Stimulated activated CD4-positive, alpha-beta T cell treated with anti-CD3 and anti-CD28 coated beads, Interleukin-2, amount 100 ng/mL, for 24 hours (primary cell): ENCODE measurements around the gene RBM20.
"Not testable (repeated sequence)": the region's sequence is repeated elsewhere in the genome, so short reads cannot be mapped to it uniquely, and the experiment has no call there.

Source experiments
- DNase-seq, 2 donors: peaks; one replicate each; pipeline ENCODE4 v3.0.0-alpha.2; 2020

The RBM20 gene

DNA sequence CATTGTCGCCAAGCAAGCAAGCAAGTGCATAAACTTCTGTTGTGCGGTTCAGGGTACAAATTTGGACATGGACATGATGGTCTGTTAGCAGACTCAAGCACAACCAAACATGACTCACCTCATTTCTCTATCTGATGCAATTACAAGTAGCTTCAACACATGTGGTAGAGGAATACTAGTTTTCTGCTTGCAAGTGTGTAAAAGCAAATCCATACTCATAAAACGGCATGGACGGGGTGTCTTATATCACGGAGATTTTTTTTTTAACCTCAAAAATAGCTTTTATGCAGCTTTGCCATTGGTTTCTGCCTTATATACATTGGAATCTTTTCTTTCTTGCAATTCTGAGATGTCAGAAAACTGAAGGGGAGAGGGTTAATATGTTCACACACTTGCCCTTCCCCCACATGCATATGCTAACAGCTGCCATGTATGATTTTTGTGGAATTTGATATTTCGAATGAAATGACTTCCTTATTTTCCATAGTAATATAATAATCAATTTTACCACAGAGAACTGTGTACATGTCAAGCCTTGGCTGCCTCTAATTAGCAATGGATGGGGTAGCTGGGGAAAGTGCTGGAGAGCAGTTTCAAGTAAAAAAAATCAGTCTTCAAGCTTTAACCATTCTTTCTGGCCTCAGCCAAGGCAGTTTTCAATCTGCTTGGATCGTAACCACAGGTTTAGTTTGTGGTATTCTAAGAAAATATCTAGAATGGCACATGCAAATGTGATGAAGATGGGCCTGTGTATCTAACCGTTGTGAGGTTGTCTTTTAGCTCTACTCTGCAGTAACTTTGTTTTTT lies 121.6 kb downstream of the RBM20 start:
- DNase-seq: no peak

DNA sequence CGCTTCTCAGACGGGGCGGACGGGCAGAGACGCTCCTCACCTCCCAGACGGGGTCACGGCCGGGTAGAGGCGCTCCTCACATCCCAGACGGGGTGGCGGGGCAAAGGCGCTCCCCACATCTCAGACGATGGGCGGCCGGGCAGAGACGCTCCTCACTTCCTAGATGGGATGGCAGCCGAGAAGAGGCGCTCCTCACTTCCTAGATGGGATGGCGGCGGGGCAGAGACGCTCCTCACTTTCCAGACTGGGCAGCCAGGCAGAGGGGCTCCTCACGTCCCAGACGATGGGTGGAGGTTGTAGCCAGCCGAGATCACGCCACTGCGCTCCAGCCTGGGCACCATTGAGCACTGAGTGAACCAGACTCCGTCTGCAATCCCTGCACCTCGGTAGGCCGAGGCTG lies 123.5 kb downstream of the RBM20 start:
- not testable (repeated sequence) for DNase-seq

DNA sequence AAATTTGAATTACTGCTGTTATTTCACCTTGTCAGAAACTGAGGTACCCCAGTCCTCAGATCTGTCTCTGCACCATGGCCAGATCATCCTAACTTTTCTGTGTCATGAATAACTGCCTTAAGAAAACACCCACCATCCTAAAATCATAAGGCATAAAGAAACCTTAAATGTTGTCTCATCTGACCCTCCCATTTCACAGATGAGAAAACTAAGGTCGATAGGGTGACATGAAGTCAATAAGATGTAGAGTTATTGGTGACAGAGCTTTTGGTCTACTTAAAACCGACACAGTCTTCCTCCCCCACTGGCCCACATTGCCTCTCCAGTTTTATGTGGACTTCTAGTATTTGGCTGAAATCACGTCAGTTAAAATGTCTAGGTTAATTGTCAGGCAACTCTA lies 126.1 kb downstream of the RBM20 start:
- no peak for DNase-seq

DNA sequence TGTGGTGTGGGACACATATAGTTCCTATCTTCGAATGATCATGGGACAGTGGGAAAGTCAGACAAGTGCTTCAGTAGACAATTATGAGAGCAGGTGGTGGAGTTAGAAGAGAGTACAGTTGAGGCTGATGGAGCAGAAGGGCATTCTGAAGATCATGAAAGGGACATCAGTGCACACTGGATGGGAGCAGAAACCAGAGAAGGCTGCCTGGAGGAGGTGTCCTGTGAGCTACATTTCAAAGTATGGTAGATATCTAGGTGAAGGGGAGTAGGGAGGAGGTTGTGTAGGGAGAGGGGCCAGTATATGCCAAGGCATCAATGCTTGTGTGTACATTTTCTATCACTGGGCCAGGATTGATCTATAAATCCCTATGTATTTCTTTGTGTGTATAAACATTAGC lies 127.3 kb downstream of the RBM20 start:
- DNase-seq: no peak

DNA sequence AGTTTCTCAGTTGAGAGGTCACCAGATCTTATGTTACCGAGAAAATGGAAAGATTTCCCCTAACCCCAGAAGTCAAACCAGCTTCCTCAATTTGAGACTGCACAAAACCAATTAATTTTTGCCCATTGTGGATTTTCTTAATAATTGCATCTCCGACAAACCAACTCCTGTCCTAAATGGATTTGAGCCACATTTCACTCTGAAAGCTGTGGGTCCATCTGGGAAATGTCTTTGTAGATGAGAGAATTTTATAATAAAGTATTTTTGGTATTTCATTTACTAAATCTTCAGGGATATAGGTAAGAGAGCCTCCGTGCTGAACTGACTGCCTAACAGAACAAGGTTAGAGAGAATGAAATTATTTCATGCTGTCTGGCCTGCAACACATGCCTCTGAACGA lies 127.9 kb downstream of the RBM20 start:
- DNase-seq: no peak

DNA sequence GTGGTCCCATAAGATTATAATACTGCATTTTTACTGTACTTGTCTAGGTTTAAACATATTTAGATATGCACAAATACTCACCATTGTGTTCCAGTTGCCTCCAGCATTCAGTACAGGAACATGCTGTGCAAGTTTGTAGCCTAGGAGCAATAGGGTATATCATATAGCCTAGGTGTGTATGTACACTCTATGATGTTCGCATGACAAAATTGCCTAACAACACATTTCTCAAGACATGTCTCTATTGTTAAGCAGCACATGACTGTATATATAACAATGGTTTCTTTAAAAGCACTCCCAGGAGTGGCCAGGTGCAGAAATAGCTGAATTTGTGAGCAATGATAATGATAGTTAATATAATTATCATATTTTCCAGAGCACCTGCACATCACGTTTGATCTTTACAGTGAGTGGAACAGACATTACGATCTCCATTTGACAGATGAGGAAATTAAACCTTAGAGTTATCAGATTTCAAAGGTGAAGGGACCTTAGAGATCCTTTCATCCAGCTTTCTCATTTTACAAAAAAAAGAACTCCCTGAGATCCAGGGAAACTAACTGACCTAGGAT lies 128.4 kb downstream of the RBM20 start:
- no peak for DNase-seq

DNA sequence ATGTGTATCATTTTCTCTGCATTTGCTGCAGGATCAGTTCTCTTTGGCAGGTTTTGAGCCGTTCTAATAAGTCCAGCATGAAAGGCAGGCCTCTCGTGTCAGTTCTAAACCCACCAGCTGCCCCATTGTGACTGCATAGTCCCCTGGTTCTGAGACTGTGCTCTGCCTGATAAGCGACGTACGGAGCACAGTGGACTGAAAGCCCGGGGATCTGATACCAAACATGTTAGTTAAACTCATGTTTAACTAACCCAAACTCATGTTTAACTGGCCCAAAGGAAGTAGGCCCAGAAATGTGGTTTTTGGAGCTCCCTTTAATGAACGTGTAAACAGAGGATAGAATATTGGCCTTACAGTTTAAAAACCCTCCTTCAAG lies 129.5 kb downstream of the RBM20 start:
- DNase-seq: no peak

DNA sequence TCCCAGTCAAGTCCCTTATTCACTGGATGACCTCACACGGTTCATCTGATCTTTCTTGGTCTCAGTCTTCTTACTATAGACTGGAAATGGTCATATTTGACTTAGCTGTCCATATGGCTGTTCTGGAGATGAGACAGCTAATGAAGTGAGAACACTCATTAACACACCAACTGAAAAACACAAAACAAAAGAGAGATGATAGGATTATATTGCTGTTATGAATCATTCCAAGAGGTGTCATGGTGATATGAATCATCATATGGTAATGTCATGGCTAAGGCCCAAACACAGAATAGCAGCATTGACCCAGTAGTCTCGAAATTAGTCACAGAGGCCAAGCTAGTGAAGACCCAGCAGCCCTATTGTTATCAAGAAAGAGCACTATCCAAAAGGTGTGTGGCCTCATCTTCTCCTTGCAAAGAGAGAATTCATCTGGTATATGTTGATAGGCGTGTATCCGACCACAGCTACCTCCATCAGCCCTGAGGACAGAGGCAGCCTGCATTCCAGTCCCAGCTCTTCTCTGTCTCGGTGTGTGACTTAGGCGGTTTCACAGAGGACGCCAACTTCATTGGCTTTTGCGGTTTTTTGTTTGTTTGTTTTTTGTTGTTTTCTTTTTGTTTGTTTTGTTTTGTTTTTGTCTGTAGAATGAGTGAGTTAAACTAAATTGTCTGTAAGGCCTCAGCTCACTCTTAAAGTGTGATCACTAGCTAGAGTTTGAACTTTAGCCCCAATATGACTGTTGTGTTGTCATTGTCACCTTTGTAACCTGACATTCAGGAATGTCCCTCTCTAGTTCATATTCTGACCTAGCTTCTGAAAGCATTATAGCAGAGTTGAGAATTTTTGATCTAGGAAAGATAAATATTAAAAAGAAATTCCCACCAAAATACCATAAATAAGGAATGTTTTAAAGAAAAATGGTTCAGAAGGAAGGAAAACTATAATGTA lies 130.2 kb downstream of the RBM20 start:
- peak; percentile 33 to 45 for DNase-seq

DNA sequence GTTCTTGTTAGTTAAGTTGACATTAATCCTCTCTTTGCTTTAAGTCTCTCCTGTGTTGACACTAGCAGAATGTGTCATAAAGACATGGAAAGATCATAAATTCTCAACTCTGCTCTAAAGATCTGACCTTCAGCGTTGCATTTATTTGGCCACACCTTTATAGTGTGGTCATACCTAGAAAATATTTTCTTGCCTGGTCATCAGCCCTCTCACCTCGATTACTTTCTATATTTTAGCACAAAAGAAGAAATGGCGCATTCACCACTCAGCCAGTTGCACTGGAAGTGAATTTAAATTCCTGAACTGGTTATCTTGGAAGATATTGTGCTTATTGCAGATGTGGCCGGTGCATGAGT lies 130.9 kb downstream of the RBM20 start:
- DNase-seq: no peak

DNA sequence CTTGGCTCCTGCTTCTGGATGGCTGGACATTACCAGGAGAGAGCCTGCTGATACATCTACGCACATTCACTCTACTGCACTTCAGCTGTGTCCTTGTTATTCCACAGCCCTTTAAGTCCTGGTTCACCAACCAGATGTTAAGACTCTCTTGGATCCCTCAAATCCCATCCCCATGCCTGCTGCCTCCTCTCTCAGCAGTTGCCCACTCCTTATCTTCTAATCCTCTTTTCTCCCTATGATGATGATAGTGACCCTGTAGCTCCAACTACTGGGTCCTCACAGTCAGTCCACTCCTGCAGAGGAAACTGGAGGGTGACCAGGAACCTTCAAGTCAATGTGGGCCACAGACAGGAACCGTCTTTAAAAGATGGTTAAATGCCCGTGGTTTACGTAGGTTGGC lies 131.3 kb downstream of the RBM20 start:
- DNase-seq: no peak

DNA sequence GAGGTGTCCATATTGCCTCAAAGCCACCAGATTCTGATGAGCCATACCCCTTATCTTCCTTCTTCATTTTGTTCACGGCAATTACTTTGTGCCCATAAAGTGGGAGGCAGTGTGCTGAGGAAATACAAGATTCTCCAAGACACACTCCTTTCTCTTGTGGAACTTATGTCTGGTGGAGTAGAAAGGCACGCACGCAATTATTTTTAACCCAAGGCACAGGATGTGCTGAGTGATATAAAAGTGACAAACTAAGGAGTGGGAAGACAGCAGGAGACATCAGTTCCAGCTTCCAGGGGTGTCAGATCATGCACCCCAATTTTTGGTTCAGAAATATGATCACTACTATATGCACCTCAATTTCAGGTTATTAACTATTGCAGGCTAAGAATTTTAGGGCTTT lies 132.9 kb downstream of the RBM20 start:
- no peak for DNase-seq

DNA sequence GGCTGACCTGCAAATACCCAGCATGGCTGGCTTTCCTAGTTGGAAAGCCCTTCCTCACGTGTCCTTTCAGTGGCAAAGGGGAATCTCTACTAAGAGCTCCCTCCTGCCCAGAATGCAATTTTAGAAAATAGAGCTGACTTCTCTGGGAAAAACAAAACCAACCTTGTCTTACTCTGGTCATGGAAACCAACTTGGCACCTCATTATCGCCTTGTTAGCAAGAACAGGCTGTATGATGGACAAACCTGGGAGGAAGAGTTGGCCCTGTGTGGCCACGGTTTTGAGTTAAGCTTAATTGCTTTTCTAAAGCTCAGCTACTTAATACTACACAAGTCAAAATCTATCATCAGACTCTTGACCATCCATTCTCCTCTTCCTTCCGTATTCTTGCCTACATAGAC lies 133.5 kb downstream of the RBM20 start:
- no peak for DNase-seq

DNA sequence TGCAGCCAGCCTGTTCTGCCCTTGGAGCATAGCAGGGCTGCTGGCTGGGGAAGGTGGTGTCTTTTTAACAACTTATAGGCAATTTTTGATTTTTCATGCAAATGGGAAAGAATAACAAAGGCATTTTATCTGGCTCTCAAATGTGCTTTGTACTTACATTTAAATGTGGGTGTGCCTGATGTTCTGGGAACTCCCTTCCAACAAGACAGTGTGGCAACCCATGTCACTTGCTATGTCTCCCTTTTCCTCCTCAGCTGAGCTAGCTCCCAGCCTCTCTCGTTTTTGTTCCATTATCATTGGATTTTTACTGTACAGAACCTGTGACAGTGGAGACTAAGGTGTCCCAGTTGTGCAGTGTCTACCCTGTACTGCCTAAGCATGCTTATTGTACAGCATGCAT lies 134.1 kb downstream of the RBM20 start:
- DNase-seq: no peak

DNA sequence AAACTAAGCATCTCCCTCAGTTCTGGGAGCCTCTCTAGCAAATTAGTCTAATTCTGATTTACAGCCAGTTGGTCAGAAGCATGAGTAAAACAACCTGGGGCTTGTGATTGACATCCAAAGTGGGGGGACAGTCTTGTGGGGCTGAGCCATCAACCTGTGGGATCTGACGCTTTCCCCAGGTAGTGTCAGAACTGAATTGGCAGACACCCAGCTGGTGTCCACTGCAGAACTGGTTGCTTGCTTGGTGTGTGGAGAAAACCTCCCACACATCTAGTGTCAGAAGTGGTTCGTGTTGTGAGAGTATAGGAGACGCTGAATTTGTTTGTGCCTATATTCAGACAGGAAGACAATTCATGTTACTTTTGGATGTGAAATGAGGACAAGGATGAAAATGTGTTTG lies 135.4 kb downstream of the RBM20 start:
- DNase-seq: no peak

DNA sequence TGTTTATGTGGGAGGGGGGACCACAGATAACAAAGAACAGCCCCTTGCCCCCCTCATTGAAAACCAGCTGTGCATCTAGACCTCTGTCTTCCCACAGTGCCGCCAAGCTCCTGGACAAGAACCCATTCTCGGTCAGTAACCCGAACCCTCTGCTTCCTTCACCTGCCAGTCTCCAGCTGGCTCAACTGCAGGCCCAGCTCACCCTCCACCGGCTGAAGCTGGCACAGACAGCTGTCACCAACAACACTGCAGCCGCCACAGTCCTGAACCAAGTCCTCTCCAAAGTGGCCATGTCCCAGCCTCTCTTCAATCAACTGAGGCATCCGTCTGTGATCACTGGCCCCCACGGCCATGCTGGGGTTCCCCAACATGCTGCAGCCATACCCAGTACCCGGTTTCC lies 136.6 kb downstream of the RBM20 start:
- DNase-seq: no peak

DNA sequence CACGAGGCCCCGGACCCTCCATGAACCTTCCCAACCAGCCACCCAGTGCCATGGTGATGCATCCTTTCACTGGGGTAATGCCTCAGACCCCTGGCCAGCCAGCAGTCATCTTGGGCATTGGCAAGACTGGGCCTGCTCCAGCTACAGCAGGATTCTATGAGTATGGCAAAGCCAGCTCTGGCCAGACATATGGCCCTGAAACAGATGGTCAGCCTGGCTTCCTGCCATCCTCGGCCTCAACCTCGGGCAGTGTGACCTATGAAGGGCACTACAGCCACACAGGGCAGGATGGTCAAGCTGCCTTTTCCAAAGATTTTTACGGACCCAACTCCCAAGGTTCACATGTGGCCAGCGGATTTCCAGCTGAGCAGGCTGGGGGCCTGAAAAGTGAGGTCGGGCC lies 137.0 kb downstream of the RBM20 start:
- no peak for DNase-seq

DNA sequence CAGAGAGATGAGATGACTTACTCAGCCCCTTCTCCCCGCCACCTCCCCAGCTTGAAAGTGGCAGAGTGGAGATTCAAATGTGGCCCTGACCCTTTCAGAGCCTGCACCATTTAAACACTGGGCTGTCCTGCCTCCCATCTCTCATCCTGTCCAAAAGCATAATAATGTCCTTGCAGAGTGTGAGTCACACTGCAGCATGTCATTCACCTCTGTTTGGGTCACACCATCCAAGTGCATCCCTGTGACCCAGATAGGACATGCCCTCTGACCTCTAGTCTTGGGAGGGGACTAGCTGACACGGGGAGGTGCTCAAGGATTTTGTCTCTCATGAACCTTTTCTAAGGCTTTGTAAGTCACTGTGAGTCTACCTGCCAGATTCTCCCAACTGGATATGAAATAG lies 138.5 kb downstream of the RBM20 start:
- DNase-seq: no peak

DNA sequence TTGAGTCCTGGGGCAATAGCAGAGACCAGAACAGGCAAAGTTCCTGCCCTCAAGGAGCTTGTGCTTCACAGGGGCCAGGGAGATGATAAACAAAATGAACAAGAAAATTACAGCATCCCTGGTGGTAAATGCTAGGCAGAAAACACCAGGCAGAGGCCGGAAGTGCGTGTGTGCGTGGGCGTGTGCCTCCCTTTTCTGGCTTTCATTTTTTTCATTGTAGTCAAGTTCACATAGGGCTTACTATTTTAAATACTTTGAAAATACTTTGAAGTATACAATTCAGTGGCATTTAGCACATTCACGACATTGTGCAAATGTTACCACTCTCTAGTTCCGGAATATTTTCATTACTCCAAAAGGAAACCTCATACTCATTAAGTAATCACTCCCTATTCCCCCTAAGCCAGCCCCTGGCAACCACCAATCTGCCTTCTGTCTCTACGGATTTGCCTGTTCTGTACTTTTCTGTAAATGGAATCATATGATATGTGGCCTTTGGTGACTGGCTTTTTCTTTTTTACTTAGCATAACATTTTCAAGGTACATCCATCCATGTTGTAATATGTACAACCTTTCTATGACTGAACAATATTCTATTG lies 139.5 kb downstream of the RBM20 start:
- DNase-seq: peak; percentile 74 to 77

DNA sequence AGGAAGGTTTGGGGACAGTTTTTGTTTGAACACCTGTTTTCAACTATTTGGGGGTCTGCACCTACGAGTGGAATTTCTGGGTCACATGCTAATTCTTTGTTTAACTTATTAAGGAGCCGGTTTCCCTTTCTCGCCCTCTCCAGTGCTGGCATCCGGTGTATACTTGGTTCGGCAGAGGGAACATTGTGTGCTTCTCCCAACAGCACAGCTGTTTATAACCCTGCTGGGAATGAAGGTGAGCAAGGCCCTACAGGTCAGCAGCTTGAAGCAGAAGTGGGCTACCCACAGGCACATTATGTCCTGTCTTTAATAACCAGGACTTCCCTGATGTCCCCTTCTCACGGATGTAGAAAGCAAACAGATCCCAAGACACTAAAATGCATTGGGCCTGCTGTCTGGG lies 140.1 kb downstream of the RBM20 start:
- no peak for DNase-seq

DNA sequence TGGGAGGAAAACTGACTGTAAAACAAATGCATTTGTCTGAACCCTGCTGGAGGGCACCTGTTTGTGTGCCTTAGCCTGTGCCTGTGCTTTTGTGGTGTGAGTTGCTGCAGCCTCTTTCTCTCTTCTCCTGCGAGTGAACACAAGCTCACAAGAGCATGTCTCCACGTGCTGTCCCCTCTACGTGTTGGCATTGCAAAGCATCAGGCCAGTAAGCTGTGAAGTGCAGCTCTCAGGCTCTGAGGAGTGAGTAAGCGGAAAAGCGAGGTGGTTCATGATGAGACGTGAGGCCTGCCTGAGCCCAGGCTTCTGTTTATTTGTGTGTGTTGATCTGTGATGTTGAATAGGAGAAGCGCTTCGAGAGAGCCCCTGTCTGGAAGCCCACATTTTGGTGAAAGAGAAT lies 142.0 kb downstream of the RBM20 start:
- no peak for DNase-seq

DNA sequence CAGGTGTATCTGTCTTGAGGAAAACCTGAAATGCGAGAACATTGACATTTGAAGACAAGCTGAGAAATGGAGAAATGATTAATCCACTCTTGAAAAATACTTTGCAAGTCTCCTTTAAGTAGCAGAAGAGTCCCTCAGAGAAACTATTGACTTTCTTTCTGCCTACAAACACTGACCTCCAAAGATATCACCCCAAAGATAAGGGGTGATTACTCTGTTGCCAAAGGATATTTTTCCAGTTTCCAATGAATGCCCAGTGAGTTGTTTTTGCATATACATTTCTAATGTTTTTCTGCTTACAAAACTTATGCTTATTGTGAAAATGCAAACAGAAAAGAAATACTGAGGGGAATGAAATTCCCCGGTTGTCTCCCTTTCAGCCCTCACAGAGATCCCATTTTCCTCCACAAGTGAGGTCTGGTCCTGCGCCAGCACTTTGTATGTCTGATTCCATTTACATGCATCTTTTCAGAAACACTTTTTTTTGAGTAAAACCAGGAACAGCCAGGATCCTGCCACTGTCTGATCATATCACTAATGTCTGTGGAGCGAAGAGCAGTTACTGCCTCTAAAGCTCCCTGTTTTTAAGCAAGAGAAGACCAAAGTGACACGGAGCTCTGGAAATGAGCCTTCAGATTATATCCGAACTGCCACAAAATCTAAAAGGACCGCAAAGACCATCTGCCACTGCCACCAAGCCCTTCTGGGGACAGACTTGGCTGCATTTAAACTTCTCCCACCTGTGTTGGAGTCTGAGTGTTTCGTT lies 144.7 kb downstream of the RBM20 start:
- no peak for DNase-seq

DNA sequence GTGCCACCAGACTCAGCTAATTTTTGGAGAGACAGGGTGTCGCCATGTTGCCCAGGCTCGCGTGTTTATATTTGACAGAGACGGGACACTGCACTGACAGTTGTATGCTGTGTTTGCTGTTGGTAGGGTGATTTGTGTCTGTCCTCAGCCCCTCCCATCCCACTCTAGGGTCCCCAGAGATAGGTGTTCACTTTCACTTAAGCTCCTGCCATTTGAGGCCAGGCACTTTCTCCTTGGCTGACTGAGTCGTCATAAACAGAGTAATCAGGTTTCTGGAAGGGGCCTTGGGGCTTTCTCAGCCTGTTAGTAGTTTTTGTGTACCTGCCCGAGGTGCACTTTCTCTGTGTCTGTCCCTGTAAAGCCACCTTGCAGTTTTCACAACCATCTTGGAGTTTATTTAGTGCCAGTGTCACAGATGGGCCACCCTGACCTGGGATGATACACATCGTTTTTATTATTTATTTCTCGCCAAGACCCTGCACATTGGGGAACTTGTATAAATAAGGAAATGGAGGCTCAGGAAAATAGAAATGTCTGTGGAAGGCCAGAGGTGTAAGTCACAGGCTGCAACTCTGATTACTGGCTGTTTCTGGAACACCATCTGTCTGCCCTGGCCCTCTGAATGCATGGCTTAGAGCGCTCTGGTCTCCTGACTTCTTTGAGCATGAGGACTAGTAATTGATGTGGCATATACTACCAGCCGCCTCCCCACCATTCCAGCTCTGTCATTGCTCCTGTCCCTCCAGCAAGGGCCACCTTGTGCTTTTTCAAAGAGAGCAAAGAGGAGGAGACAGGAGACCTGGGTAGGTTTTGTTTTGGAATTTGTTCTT lies 145.7 kb downstream of the RBM20 start:
- no peak for DNase-seq
